ENCODE measurements around the gene RRP15.

Gene RRP15

DNA sequence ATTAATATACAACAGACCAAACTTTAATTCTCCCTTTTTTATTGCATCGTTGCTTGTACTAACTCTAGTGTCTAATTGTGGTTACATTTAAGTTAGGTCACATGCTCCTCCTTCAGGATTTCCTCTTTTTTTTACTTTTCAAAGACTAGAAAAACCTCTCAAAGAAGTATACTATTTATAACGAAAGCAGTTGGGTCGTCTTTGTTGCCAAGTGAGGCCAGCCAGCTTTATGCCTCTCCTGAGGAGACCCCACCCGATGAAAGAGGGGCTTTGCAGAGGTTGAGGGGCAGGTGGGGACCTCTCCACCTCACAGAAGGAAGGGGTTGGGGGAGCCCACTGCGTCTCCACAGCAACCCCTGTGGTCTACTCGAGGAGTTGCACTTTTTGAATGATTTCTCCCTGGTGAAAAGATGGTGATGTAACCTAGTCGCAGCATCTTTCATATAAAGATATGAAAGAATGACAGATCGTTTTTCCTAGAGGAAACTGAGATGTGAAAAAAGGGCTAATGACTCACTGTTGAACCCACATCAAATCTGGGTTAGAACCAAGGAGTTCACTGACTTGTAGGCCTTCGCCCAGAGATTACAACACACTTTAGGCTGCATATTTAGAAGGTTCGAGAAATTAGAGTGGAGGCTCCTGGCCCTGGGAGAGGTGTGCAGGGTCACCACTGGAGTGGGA, 66.4 kb downstream of the RRP15 start:
- Histone ChIP-seq H3K4me3 (ENCODE audit: low read length) (no peak overlapping the region), H3K27ac (ENCODE audit: low read length) (no peak overlapping the region), H3K36me3 (ENCODE audit: insufficient read depth, low read depth, low read length) (no peaks in the 10 kb centered on the region), H3K4me1 (ENCODE audit: insufficient read depth, low read length) (peaks cover 13% of the 10 kb centered on the region; the same call in 1 of the 2 replicates), H3K9me3 (ENCODE audit: insufficient read depth, low read depth, low read length) (no peaks in the 10 kb centered on the region), H3K9ac (ENCODE audit: low read depth, low read length) (no peak overlapping the region), H3K27me3 (ENCODE audit: insufficient read depth, low read length) (peaks cover 14% of the 10 kb centered on the region)

DNA sequence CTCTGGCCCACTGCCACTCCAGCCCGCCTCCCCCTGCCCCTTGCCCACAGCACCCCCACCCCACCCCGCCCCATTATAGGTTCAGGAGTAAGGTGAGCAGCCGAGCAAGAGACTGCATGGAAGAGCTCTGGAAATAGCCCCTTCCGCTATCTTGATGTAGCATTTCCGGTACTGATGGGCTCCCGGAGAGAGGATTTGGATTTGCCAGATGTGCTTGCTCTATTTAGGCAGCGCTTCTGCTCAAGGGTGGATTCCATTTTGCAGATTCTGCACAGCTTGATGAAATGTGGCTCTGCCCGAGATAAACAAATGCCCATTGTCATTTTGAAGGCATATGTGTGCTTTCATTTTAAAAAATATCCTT, 67.0 kb downstream of the RRP15 start:
- Histone ChIP-seq H3K9me3 (ENCODE audit: insufficient read depth, low read depth, low read length) (no peaks in the 10 kb centered on the region), H3K36me3 (ENCODE audit: insufficient read depth, low read depth, low read length) (no peaks in the 10 kb centered on the region), H3K27me3 (ENCODE audit: insufficient read depth, low read length) (peaks cover 9% of the 10 kb centered on the region), H3K9ac (ENCODE audit: low read depth, low read length) (no peak overlapping the region), H3K27ac (ENCODE audit: low read length) (no peak overlapping the region), H3K4me3 (ENCODE audit: low read length) (no peak overlapping the region), H3K4me1 (ENCODE audit: insufficient read depth, low read length) (peaks cover 13% of the 10 kb centered on the region; the same call in 1 of the 2 replicates)

DNA sequence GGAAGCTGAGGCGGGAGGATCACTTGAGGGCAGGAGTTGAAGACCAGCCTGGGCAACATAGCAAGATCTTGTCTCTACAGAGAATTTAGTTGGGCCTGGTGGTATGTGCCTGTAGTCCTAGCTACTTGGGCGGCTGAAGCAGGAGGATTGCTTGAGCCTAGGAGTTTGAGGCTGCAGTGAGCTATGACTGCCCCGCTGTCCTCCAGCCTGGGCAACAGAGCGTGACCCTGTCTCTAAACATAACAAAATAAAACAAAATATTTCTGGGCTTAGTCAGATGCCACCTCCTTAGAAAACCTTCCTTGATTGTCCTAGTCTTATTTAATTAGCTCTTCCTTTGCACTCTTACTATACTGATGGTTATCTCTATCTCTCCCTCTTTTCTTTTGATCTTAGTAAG, 68.6 kb downstream of the RRP15 start:
- H3K27ac ChIP-seq (ENCODE audit: low read length) = no peak overlapping the region
- peaks cover 6% of the 10 kb centered on the region; the same call in 1 of the 2 replicates for H3K4me1 ChIP-seq (ENCODE audit: insufficient read depth, low read length)
- H3K36me3 ChIP-seq (ENCODE audit: insufficient read depth, low read depth, low read length) = no peaks in the 10 kb centered on the region
- H3K4me3 ChIP-seq (ENCODE audit: low read length) = no peak overlapping the region
- H3K9ac ChIP-seq (ENCODE audit: low read depth, low read length) = no peak overlapping the region
- no peaks in the 10 kb centered on the region for H3K9me3 ChIP-seq (ENCODE audit: insufficient read depth, low read depth, low read length)
- H3K27me3 ChIP-seq (ENCODE audit: insufficient read depth, low read length) = no peaks in the 10 kb centered on the region

DNA sequence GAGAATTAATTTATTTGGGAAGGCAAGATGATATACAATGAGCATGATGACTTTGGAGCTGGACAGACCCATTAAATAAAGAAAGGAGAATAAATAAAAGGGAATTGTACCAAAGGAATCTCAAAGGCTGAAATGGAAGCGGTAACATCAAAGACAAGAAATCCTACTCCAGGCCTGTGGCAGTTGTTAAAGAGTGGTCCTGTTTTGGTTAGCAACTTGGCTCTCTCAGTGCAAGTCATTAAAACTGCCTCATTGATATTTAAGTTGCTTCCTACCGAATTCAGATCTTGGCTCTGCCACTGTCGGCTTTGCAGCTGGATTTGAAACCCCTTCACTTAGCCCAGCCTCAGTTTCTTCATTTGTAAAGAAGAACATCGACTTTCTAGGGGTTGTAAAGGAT, 70.2 kb downstream of the RRP15 start:
- Histone ChIP-seq H3K27ac (ENCODE audit: low read length) (no peak overlapping the region), H3K4me3 (ENCODE audit: low read length) (no peak overlapping the region), H3K9ac (ENCODE audit: low read depth, low read length) (no peak overlapping the region), H3K4me1 (ENCODE audit: insufficient read depth, low read length) (peaks cover 6% of the 10 kb centered on the region; the same call in 1 of the 2 replicates), H3K9me3 (ENCODE audit: insufficient read depth, low read depth, low read length) (no peaks in the 10 kb centered on the region), H3K27me3 (ENCODE audit: insufficient read depth, low read length) (no peaks in the 10 kb centered on the region), H3K36me3 (ENCODE audit: insufficient read depth, low read depth, low read length) (no peaks in the 10 kb centered on the region)

DNA sequence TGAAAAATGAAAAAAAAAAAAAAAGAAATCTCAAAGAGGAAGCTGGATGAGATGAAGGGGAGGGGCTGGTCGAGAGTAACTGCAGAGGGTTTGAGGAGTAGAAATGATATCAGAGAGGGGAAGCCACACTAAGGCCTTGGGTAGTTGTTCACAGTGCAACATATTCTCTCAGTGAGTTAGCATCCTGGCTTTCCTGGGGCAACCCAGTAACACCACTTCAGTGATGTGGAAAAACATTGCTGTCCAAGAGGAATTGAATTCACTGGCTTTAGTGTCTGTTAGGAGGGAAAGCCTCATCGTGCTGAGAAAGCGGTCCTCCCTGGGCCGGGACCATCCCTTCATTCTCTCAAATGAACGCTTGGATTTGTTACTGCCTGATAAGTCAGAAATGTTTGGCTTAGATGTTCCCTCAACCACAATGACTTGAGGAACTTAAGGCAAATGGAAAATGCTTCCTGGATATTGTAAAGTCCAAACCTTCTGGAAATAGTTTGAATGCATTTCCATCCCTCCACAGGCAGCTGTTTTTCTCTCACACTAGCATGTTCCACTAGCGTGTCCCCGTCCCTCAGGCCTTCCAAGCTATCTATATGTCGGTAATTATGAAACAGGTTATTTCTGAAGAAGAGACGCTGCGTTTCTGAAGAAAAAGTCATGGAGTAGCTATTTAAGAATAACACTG, 72.3 kb downstream of the RRP15 start:
- H3K27ac ChIP-seq (ENCODE audit: low read length) = no peak overlapping the region
- H3K4me3 ChIP-seq (ENCODE audit: low read length) = no peak overlapping the region
- no peaks in the 10 kb centered on the region for H3K36me3 ChIP-seq (ENCODE audit: insufficient read depth, low read depth, low read length)
- H3K9me3 ChIP-seq (ENCODE audit: insufficient read depth, low read depth, low read length) = no peaks in the 10 kb centered on the region
- no peak overlapping the region for H3K9ac ChIP-seq (ENCODE audit: low read depth, low read length)
- no peaks in the 10 kb centered on the region for H3K27me3 ChIP-seq (ENCODE audit: insufficient read depth, low read length)
- peaks cover 3% of the 10 kb centered on the region; the same call in 1 of the 2 replicates for H3K4me1 ChIP-seq (ENCODE audit: insufficient read depth, low read length)

DNA sequence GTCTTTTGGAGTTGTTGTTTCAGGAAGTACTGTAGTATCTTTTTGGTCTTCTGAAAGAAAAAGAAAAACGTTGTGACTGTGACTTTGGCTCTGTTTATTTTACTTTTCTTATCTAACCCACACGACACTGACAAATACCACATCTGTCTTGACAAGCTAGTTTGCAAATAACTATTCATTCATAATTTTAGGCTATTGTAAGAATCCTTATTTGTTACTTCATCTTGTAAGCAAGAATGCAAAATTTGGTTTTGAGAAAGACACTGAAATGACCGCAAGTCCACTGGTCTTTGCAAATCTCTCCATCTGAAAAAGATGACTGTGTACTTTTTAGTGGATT, 72.8 kb downstream of the RRP15 start:
- Histone ChIP-seq H3K27me3 (ENCODE audit: insufficient read depth, low read length) (no peaks in the 10 kb centered on the region), H3K36me3 (ENCODE audit: insufficient read depth, low read depth, low read length) (no peaks in the 10 kb centered on the region), H3K9ac (ENCODE audit: low read depth, low read length) (no peak overlapping the region), H3K9me3 (ENCODE audit: insufficient read depth, low read depth, low read length) (no peaks in the 10 kb centered on the region), H3K4me1 (ENCODE audit: insufficient read depth, low read length) (peaks cover 3% of the 10 kb centered on the region; the same call in 1 of the 2 replicates), H3K27ac (ENCODE audit: low read length) (no peak overlapping the region), H3K4me3 (ENCODE audit: low read length) (no peak overlapping the region)

DNA sequence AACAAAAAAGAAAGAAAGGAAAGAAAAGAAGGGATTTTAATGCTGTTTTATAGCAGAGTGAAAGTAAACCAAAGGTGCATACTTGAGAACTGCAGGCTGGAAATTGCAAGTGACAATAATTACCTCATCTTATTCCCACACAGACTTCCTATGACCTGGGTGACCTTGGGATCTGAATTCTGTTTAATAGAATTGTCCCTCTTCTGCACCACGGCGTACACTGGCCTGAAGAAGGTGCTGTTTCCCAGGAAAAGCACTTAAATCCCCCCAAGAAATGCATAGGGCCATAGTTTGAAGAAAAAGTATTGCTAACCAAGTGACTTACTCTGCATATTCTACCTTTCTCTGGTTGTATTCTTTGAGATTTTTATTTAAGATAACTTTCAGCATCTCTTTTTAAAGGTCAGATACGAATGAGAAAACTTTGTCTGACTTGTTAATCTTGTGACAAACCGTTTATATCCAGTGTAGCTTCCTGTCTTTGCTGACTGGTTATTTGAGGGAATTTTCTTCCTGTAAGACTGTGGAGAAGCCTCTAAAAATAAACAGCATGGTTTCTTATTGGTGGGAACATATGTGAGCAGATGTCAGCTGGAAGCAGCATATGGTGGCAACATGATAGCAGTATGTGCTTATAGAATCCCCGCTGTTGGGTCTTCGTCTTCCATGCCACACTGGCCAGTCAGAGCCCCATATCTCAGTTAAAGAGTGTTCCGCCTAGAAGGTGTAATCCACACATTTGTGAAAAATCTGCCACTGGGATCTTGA, 76.4 kb downstream of the RRP15 start:
- H3K27me3 ChIP-seq (ENCODE audit: insufficient read depth, low read length) = no peaks in the 10 kb centered on the region
- H3K9ac ChIP-seq (ENCODE audit: low read depth, low read length) = no peak overlapping the region
- no peaks in the 10 kb centered on the region for H3K9me3 ChIP-seq (ENCODE audit: insufficient read depth, low read depth, low read length)
- H3K4me3 ChIP-seq (ENCODE audit: low read length) = no peak overlapping the region
- H3K27ac ChIP-seq (ENCODE audit: low read length) = no peak overlapping the region
- H3K36me3 ChIP-seq (ENCODE audit: insufficient read depth, low read depth, low read length) = no peaks in the 10 kb centered on the region
- H3K4me1 ChIP-seq (ENCODE audit: insufficient read depth, low read length) = no peaks in the 10 kb centered on the region

DNA sequence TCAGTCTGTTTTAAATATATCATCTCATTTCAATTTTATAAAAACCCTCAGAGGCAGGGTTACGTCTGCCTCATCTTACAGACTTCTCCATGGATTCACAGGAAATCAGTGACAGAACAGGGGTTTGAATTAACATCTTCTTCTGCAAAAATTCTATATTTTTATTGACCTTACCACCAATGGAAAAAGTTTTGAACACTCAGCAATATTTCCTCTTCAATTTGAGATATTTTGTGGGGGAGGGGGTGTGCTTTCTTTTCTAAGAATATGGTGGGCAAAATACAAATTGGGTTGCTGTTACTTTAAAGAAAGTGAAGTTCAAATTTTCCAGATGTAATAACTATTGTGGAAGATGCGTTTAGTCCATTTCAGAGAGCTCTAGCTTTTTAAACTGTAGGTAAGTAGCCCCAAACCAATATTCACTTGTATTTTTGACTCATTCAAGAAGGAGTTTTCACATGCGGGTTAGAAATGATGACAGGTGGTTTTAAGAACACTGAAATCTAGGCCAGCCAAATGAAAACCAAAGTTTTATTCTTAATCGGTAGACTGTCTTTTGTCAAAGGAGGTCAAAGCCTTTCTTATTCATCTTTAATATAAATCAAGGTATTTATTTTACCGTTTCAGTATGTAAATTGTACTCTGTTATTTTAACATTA, 77.5 kb downstream of the RRP15 start:
- Histone ChIP-seq H3K4me3 (ENCODE audit: low read length) (no peak overlapping the region), H3K9ac (ENCODE audit: low read depth, low read length) (no peak overlapping the region), H3K36me3 (ENCODE audit: insufficient read depth, low read depth, low read length) (no peaks in the 10 kb centered on the region), H3K9me3 (ENCODE audit: insufficient read depth, low read depth, low read length) (no peaks in the 10 kb centered on the region), H3K4me1 (ENCODE audit: insufficient read depth, low read length) (no peaks in the 10 kb centered on the region), H3K27me3 (ENCODE audit: insufficient read depth, low read length) (no peaks in the 10 kb centered on the region), H3K27ac (ENCODE audit: low read length) (no peak overlapping the region)

DNA sequence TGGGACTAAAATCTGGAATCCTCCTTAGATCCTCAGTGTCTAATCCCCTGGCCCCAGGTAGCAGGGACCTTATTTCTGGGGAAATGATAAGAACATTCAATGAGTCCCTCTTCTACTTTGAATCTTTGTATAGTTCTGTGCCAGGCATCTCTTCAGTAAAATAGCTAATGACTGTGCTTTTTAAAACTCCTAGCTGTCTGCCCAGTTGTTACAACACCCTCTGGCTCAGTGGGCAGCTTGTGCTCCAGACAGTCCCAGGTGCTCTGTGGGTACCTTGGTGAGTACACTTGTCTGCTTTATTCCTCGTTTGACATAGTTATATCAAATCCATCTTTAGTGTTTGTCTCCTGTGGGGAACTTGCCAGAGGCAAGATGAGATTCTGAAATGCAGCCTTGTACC, 78.0 kb downstream of the RRP15 start:
- Histone ChIP-seq H3K4me3 (ENCODE audit: low read length) (no peak overlapping the region), H3K4me1 (ENCODE audit: insufficient read depth, low read length) (no peaks in the 10 kb centered on the region), H3K27me3 (ENCODE audit: insufficient read depth, low read length) (no peaks in the 10 kb centered on the region), H3K36me3 (ENCODE audit: insufficient read depth, low read depth, low read length) (no peaks in the 10 kb centered on the region), H3K27ac (ENCODE audit: low read length) (no peak overlapping the region), H3K9ac (ENCODE audit: low read depth, low read length) (no peak overlapping the region), H3K9me3 (ENCODE audit: insufficient read depth, low read depth, low read length) (no peaks in the 10 kb centered on the region)

DNA sequence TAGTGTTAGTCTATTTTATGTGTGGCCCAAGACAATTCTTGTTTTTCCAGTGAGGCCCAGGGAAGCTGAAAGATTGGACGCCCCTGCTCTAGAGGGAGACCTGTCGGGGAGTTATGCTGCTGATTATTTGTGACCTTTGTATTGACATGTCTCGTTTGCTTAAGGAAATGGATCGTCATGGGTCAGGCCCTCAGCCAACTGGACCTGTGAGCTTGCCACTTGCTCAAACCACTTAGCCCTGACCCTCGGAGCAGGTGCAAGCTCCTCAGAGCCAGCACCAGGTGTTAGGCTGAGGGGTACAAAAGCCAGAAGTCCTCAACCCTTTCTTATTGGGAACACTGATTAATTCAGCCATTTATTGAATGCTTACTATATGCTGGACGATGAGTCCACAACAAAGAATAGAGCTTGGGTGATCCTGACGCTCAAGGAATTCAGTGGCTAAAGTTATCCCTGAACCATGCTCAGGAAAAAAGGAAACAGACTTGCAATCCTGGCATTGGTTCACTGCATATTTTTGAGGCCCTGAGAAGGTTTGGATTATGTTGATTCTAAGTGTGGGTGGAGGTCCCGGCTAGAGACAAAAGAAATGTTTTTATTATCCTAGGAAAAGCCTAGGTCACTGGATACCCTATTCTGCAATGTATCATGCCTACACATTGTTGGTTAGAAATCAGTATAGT, 79.1 kb downstream of the RRP15 start:
- H3K9me3 ChIP-seq (ENCODE audit: insufficient read depth, low read depth, low read length) = no peaks in the 10 kb centered on the region
- no peaks in the 10 kb centered on the region for H3K27me3 ChIP-seq (ENCODE audit: insufficient read depth, low read length)
- H3K9ac ChIP-seq (ENCODE audit: low read depth, low read length) = no peak overlapping the region
- no peaks in the 10 kb centered on the region for H3K4me1 ChIP-seq (ENCODE audit: insufficient read depth, low read length)
- no peak overlapping the region for H3K27ac ChIP-seq (ENCODE audit: low read length)
- H3K36me3 ChIP-seq (ENCODE audit: insufficient read depth, low read depth, low read length) = no peaks in the 10 kb centered on the region
- no peak overlapping the region for H3K4me3 ChIP-seq (ENCODE audit: low read length)

DNA sequence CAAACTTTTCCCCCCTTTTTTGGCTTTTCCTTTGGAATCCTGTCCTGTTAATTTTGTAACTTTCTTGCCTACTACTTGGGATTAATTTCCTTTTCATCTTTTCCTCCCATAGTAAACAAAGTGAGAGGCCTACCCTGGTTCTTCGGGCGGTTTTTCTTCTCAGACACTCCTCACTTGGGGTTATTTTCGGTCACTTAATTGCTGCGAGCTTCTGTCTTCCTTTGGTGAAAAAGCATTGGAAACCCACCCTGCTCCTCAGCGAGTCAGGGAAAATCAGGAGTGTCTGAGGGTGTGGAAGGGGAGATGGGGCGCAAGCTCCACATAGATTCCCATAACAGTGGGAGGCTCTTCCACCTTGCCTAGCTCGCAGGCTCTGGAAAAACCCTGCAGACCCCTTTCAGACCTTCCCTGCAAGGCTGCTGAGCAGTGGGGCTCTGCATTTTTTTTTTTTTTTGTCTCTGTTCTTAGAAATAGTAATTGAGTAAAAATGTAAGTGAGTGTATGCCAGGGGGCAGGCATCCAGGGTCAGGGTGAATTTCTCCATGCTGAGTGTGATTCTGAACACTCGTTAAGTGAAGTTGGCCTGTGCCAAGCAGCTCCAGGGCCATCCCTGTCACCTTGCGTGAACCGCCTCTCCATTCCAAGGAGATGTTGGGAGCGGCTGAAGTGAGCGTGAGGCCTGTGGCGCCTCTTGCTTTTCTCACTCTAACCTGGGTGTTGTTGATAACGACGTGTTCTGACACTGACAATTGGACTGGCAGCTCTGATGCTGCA, 80.3 kb downstream of the RRP15 start:
- H3K27ac ChIP-seq (ENCODE audit: low read length) = no peak overlapping the region

More for the DNA sequence above, 80.3 kb downstream of the RRP15 start:
- Histone ChIP-seq H3K36me3 (ENCODE audit: insufficient read depth, low read depth, low read length) (no peaks in the 10 kb centered on the region), H3K4me3 (ENCODE audit: low read length) (no peak overlapping the region), H3K27me3 (ENCODE audit: insufficient read depth, low read length) (no peaks in the 10 kb centered on the region), H3K9me3 (ENCODE audit: insufficient read depth, low read depth, low read length) (no peaks in the 10 kb centered on the region), H3K9ac (ENCODE audit: low read depth, low read length) (no peak overlapping the region), H3K4me1 (ENCODE audit: insufficient read depth, low read length) (no peaks in the 10 kb centered on the region)
